Measurements from ENCODE around the gene BGN.

DNA sequence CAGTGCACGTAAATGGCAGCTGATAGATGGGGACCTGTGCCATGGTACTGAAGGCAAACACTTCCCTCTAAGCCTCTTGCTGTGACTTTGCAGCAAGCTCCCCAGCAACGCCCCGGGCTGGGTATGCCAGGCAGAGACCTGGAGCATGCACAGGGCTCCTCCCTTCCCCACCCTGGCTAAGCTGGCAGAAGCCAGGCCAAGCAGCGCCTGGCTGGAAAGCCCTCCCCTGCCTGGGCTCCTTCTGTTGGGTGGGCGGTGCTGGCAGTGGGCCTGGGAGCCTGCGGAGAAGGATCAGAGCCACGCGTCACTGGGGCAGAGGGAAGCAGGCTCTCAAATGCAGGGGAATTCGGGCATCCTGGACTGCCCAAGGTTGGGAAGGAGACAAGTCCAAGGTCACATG, 26.3 kb downstream of the BGN start:
- TF ChIP-seq, protein P1, sequence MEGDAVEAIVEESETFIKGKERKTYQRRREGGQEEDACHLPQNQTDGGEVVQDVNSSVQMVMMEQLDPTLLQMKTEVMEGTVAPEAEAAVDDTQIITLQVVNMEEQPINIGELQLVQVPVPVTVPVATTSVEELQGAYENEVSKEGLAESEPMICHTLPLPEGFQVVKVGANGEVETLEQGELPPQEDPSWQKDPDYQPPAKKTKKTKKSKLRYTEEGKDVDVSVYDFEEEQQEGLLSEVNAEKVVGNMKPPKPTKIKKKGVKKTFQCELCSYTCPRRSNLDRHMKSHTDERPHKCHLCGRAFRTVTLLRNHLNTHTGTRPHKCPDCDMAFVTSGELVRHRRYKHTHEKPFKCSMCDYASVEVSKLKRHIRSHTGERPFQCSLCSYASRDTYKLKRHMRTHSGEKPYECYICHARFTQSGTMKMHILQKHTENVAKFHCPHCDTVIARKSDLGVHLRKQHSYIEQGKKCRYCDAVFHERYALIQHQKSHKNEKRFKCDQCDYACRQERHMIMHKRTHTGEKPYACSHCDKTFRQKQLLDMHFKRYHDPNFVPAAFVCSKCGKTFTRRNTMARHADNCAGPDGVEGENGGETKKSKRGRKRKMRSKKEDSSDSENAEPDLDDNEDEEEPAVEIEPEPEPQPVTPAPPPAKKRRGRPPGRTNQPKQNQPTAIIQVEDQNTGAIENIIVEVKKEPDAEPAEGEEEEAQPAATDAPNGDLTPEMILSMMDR (IDR thresholded peaks at IDR 0.05; ENCODE audit: low read depth, low read length): no peak
- TF ChIP-seq, protein P2, sequence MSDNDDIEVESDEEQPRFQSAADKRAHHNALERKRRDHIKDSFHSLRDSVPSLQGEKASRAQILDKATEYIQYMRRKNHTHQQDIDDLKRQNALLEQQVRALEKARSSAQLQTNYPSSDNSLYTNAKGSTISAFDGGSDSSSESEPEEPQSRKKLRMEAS (IDR thresholded peaks at IDR 0.05; ENCODE audit: low read depth, low read length): no peak
- no peak for TF ChIP-seq POLR2A (IDR thresholded peaks at IDR 0.05; ENCODE audit: extremely low read depth, insufficient read length)
